Measurements from ENCODE around the gene NOXA1.

Gene NOXA1

GRCh38 chr9:137387891-137388560 lies 35.2 kb upstream of the NOXA1 start:
- FAIRE-seq: no peak

DNA sequence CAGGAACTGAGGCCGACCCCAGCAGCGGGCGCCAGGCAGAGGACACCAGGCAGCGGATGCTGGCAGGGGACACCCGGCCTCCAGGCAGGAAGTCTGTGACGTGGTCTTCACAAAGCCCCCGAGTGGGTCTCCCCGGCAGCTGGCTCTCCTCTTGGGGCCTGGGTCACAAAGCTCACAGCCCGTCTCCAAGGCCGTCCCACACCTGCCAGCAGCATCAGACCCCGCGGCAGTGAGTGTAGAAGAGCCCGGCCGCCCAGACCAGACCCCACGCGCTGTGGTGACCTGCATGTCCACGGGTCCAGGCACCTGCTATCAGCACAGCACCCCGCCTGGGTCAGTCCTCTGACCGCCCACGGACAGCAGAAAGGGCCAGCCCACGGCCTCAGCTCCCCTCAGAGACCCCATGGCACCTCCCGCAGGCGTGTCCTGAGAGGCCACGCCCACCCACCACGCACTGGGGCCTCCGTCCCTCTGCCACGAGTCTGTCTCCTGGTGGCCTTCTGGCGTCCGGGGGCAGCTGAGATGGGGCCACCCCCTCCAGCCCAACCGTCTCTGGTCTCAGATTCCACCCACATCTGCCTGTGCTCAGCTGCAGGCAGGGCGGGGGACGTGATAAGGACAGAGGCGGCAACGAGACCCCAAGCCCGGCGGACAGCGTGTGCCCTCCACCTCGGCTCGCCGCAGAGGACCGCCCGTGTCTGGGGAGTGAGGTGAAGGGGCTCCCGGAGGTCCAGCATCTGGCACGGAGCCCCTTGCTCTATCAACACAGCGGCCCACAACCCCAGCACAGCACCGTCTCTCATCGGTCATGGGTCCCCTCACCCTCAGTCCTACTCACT lies 34.4 kb upstream of the NOXA1 start:
- no peak for FAIRE-seq

GRCh38 chr9:137389428-137389746 lies 33.8 kb upstream of the NOXA1 start:
- FAIRE-seq: no peak

GRCh38 chr9:137390553-137391410 lies 32.4 kb upstream of the NOXA1 start:
- FAIRE-seq: no peak

- FAIRE-seq: no peak
These were observed 31.8 kb upstream of the NOXA1 start for GRCh38 chr9:137391411-137391754.

DNA sequence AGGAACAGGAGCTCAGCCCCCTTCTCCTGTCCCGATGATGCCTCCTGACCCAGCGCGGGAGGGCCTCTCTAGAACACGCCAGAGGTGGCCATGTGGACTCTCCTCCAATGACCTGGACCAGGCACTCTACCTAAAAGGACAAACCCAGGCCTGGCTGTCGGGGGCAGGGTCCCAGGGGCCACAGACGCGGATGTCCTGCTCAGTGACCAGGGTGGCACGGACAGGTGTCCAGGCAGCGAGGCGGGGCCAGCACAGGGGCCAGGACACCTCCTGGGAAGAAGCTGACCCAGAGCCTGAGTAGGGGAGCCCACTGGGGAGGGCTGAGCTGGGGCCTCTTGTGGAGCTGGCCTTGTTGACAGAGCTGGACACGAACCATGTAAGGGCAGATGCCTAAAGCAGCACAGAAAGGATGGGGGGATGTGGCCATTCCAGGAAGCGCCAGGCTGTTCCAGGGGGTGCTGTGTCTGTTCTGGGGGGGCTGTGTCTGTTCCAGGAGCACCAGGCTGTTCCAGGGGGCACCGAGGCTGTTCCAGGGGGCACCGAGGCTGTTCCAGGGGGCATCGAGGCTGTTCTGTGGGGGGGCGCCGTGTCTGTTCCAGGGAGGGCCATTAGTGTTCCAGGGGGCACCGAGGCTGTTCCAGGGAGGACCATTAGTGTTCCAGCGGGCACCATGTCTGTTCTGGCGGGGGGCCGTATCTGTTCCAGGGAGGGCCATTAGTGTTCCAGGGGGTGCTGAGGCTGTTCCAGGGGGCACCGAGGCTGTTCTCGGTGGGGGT lies 30.8 kb upstream of the NOXA1 start:
- FAIRE-seq: no peak

DNA sequence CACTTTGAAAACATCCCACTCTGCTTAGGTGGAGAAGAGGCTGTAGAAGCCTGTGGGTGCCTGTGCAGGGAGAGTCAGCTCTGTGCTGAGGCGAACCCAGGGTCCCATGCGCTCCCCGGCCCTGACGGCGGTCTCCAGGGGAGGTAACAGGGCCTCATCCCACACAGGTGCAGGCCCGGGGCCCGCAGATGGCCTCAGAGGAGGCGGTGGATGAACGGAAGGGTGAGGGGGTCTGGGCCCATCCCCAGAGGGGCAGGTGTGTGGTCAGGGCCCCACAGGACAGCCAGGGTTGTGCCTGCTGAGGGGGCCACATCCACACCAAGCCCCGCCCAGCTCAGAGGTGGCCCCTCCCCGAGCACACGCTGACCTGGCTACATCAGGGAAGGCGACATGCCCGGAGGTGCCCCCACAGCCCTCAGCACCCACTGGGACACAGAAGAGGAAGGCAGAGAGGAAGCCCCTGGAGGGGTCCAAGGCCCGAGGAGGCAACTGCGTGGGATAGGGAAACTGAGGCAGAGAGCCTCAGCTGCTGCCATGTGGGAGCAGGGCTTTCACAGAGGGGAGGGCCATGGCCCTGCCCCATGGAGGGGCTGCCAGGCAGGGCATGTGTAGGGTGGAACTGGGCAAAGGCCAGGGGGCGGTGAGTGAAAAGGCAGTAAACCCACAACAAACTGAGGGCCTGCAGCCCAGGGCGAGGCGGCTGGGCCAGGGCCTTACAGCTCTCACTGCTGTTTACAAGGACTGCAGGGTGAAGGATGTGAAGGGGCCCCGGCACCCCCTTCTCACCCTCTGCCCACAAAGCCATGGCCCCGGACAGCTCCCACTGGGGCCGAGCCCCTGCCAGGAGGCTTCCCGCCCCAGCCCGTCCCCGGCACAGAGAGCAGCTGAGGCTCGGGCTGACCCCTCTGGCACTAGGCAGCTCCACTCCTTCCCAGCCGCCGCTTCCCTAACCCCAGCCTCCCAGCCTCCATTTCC lies 29.7 kb upstream of the NOXA1 start:
- no peak for FAIRE-seq

DNA sequence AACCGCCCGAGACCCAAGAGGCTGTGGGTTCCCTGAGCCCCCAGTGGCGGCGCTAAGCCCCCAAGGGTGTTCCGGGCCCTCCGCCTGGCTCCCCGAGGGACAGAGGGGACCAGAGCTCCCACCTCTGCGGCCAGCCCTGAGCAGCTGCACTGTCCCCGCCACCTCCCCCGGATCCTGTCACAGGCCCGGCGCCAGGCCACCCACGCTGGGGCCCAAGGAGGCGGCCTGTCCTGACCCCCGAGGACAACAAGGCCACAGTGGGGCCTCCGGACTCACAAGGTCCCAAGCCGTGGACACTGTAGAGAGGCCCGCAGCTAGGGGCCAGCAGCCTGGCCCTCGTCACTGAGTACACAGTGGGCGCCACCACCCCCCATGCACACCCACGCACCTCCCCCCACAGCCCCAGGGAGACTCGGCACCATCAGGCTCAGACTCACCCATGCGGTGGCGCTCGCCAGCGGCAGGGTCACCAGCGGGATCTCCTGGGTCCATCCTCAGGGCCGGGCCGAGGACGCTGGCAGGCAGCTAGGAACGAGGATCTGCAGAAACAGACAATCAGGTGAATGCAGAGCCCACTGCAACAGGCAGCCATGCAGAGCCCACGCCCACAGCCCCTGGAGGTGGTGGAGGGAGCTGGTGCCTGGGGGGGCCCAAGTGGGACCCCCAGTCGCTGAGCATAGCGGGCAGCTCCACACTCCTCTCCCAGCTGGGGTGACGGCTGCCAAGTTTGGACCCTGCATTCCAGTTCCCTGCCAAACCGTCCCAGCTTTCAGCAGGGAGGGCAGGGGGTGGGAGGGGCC lies 28.1 kb upstream of the NOXA1 start:
- no peak for FAIRE-seq

DNA sequence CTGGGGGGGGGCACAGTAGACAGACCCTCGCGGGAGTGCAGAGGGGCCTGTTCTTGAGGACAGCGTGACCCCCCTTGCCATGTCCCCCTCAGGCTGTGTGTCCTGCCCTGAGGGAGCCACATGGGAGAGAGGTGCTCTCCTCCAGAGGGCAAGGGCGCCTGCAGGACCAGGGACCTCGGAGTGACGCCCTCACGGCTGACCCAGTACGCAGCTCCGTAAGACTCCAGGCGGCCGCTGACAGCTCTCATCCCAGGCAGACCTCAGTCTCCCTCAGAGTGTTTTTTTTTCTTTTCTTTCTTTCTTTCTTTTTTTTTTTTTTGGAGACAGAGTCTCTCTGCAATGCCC lies 27.6 kb upstream of the NOXA1 start:
- FAIRE-seq: no peak

GRCh38 chr9:137396227-137396626 lies 27.0 kb upstream of the NOXA1 start:
- no peak for FAIRE-seq

DNA sequence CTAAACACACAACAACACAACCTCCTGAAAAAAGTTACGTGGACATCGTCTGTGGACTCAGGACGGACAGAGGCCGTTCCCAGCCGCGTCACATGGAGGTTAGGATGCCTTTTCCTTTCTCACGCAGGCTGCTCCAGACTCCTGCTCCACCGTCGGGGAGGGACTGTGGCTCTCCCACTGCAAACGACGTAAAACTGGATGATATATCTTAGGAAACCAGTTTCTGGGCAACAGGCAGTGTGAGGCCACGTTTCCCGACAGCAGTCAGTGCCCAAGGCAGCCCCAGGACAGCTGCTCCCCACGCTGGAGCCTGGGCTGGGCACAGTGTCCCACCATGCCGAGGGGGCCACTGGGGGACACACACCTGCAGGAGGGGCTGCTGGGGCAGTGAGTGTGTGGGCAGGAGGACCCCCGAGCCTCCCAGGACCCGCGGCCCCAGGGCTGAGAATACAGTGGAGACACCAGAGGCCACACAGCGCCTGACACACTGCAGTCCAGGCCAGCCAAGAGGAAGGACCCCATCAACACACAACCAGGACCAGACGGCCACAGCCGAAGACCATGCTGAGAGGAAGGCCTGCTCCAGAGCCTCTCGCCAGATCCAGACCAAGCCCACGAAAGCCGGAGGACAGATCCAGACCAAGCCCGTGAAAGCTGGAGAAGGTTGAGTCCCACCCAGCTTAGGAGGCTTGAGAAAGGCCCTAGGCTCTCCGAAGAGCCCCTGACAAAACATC lies 26.4 kb upstream of the NOXA1 start:
- no peak for FAIRE-seq

DNA sequence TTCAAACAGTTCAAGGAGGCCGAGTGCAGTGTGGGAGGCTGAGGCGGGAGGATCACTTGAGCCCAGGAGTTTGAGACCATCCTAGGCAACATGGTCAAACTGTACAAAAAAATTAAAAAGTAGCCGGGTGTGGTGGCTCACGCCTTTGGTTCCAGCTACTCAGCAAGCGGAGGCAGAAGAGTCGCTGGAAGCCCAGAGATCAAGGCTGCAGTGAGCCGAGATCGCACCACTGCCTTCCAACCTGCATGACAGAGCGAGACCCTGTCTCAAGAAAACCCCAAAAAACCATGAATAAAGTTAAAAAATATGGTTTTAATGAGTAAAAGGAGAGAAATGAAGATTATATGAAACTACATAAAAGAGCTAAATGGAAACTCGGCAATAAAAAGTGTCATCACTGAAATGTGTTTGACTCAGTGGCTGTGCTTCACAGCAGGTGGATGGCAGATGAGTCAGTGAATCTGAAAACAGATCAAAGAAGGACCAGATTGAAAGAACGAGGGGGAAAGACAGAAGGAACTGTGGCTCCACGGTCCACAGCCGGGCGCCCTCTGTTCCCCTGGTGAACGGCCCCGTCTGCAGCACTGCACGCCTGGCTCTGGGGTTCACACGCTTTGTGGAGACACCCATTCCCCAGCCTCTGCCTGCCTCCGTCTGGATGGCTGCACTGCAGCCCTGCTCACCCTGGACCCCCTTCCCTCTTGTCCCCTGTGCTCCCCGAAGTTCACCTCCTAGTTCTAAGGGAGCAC lies 25.3 kb upstream of the NOXA1 start:
- FAIRE-seq: no peak

- no peak for FAIRE-seq
These were observed 24.4 kb upstream of the NOXA1 start for GRCh38 chr9:137398561-137399468.

DNA sequence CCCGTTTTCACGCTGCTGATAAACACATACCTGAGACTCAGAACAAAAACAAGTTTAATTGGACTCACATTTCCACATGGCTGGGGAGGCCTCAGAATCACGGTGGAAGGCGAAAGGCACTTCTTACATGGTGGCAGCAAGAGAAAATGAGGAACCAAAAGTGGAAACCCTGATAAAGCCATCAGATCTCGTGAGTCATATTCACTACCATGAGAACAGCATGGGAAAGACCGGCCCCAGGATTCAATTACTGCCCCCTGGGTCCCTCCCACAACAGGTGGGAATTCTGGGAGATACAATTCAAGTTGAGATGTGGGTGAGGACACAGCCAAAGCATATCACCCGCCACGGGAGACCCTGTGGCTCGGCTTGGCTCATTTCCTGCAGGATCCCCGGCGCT lies 20.4 kb upstream of the NOXA1 start:
- FAIRE-seq: no peak

DNA sequence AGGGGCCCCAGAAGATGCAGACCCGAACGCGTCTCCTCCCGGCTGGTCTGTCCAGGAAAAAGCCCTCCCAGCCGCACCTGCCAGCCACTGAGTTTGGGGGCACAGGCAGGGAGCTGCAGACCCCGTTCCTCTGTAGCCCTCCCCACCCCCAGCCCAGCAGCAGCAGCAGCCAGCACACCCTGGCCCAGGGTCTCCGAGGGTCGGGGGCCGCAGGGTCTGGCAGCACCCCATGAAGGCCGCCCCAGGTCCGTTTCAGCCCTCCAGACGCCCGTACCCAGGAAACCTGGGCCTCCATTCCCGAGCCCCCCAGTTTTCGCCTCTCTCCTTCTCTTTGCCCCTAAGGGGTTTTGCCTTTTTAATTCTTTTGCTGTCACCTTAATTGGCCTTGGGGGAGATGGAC lies 19.9 kb upstream of the NOXA1 start:
- no peak for FAIRE-seq

GRCh38 chr9:137404961-137405567 lies 18.1 kb upstream of the NOXA1 start:
- no peak for FAIRE-seq

GRCh38 chr9:137405677-137406081 lies 17.5 kb upstream of the NOXA1 start:
- FAIRE-seq: no peak
